Effector CD4-positive, alpha-beta T cell (primary cell): Measurements from ENCODE around the gene PARK7.

Experiments
- DNase-seq: peaks from one replicate; pipeline ENCODE4 v3.0.0-alpha.2; 2020

PARK7 gene

GRCh38 chr1:7985851-7986612, 24.5 kb downstream of the PARK7 start:
- DNase-seq: no peak

GRCh38 chr1:7987528-7987927, 26.0 kb downstream of the PARK7 start:
- DNase-seq: no peak

- no peak for DNase-seq
Measured at GRCh38 chr1:7988576-7988975, 27.1 kb downstream of the PARK7 start.

GRCh38 chr1:7989762-7990428, 28.4 kb downstream of the PARK7 start:
- no peak for DNase-seq

DNA sequence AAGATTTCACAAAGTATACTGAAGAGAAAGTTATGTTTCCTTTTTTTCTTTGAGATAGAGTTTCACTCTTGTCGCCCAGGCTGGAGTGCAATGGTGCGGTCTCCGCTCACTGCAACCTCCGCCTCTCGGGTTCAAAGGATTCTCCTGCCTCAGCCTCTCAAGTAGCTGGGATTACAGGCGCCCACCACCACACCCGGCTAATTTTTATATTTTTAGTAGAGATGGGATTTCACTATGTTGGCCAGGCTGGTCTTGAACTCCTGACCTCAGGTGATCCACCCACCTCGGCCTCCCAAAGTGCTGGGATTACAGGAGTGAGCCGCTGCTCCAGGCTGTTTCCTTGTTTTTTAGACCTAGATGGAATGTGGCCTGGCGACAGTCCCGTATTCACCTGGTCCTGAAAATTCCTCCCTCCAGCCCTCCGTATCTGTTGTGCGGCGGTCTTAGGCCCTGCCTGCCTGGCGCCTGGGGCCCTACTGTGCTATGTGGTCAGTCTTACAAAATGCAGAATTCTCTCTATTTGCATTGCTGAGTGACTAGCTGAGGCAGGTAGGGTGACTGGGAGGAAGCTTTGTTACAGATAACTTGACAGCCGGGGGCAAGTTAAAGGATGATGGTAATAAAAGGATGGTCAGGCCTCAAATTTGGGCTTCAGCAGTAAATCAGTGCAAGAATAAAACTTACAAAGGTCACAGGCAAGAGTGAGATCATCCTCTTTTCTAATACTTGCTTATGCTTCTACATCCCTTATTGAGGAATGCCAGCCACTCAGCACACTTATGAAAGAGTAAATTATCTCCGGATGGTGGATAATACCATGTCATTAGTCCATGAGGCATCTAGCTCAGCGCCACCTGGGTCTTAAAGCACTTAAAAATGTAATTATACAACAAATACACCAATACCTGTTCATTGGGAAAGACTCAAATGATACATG, 30.3 kb downstream of the PARK7 start:
- no peak for DNase-seq

DNA sequence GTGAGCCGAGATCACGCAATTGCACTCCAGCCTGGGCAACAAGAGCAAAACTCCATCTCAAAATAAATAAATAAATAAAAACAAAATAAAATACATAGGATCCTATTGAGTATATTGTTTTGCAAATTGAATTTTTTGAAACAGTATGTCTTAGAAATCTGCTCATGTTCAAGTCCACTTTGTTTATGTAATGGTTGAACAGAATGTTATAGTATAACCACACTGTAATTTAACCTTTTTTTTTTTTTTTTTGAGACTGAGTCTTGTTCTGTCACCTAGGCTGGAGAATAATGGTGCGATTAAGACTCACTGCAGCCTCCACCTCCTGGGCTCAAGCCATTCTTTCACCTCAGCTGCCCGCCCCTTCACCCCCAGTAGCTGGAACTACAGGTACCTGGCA, 31.4 kb downstream of the PARK7 start:
- no peak for DNase-seq

DNA sequence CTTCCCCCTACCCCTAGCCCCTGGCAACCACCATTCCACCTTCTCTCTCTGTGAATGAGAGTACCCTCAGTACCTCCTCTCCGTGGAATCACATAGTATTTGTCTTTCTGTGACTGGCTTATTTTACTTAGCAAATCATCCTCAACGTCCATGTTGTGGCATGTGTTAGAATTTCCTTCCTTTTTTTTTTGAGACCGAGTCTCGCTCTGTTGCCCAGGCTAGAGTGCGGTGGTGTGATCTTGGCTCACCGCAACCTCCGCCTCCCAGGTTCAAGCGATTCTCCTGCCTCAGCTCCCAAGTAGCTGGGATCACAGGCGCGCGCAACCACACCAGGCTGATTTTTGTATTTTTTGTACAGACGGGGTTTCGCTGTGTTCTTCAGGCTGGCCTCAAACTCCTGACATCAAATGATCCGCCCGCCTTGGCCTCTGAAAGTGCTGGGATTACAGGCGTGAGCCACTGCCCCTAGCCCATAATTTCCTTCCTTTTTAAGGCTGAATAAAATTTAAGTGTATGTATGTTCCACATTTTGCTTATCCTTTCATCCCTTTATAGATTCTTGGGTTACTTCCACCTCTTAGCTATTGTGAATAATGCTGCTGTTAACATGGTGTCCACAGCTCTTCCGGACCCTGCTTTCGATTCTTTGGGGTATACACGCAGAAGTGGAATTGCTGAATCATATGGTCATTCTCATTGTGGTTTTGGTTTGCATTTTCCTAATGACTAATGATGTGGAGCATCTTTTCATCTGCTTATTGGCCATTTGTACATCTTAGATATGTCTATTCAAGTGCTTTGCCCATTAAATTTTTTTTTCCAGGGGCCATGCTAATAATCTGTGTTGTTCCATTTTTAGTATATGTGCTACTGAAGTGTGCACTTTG, 32.3 kb downstream of the PARK7 start:
- no peak for DNase-seq

DNA sequence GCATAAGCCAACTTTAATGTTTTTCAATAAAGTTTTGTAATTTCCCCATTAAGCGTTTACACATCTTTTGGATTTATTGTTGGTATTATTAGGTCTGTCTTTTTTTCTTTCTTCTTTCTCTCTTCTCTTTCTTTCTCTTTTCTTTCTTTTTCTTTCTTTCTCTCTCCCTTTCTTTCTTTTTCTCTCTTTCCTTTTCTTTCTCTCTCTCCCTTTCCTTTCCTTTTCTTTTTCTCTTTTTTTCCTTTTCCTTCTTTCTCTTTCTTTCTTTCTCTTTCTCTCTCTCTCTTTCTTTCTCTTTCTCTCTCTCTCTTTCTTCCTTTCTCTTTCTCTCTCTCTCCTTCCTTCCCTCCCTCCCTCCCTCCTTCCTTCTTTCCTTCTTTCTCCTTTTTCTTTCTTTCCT, 33.3 kb downstream of the PARK7 start:
- DNase-seq: no peak

DNA sequence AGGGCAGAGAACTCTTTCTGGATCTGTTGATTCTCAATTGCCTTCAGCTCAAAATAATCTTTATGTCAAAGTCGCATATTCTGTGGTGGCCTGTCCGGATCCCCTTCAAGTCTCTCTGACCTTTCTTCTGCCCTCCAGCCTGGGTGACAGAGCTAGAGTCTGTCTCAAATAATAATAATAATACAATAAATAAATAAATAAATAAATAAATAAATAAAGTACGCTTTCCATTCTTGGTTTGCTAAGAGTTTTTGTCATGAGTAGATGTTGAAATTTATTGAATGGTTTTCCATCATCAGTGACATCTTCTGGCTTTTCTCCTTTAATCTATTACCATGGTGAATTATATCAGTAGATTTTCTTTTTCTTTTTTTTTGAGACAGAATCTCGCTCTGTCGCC, 33.9 kb downstream of the PARK7 start:
- no peak for DNase-seq

DNA sequence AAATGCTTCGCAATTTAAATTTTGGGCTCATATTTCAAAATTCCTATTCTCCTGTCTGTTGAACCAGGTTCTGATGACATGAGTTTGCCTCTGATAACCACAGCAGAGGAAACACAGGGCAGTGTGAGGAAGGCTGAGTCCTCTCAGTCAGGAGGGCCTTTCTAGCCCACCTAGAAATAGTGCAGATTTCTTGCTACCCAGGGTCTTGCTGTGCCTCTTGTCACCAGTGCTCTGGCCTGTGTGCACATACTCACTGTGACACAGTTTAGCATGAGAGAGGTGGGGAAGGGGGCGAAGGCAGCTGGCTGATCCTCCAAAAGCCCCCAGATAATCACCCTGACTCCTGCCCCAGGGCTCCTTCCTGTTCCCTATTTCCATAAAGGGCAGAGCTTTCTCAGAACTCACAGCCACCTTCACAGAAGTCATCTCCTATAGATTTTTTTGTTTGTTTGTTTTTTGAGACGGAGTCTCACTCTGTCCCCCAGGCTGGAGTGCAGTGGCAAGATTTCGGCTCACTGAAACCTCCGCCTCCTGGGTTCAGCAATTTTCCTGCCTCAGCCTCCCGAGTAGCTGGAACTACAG, 40.9 kb downstream of the PARK7 start:
- DNase-seq: no peak

- no peak for DNase-seq
Measured at GRCh38 chr1:8002921-8003320, 41.4 kb downstream of the PARK7 start.

DNA sequence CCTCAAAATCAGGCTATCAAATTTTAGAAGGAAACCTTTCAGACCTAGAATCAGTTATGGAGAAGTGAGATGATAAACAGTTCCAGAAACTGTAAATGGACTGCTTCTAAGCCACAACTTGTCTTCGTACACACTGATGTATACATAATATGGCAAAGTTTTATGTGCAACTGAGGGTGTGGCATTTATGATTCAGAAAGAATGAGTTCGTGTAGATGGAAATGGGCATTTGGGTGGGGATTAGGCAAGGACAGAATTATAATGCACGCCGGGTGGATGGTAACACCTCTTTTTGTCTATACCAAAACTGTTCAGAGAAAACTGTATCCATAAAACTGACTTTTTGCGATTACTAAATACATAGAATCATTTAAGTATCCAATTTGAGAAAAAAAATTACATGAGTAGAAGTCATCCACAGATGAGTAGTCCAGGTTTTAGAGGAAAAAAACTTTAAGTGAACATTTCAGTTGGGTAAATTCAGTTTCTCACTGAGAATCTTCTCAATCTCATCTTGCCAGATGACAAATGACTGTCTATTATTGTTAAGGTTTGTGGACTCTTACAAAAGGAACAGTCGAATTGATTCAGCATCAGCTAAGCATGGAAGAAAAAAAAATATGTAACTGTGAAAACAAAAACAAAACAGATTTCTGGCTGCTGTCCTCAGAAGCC, 42.1 kb downstream of the PARK7 start:
- no peak for DNase-seq

GRCh38 chr1:8004113-8004802, 42.7 kb downstream of the PARK7 start:
- DNase-seq: no peak

GRCh38 chr1:8004803-8005573, 43.5 kb downstream of the PARK7 start:
- no peak for DNase-seq

GRCh38 chr1:8006037-8006963, 44.8 kb downstream of the PARK7 start:
- DNase-seq: no peak

DNA sequence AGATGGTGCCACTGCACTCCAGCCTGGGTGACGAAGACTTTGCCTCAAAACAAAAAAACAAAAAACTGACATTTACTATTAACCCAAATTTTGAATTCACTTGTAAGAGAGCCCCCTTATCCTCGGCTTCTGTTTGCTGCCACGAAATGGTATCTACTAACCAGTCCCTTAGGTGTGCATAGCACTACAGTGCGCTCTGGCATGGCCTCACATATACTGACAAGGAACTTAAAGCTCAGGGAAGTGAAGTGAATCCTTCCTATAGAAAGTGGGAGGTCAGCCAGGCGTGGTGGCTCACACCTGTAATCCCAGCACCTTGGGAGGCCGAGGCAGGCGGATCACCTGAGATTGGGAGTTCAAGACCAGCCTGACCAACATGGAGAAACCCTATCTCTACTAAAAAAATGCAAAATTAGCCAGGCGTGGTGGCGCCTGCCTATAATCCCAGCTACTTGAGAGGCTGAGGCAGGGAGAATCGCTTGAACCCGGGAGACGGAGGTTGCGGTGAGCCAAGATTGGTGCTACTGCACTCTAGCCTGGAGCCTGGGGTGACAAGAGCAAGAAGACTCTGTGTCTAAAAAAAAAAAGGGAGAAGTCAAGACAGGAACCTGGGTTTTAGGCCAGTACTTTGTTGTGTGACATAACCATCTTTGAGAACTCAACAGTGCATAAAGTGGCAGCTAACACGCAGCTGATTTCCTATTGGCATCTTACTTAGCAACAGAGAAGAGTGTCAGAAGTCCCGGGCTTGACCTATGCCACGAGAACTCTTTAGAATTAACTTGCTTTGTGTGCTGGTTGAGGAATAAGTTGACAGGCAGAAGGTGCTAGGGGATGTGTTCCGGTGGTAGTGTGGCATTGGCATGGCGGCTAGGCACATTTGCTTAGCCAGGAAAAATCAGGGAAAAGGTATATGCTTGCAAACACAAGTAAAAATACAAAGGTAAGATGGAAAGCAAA, 47.8 kb downstream of the PARK7 start:
- no peak for DNase-seq

DNA sequence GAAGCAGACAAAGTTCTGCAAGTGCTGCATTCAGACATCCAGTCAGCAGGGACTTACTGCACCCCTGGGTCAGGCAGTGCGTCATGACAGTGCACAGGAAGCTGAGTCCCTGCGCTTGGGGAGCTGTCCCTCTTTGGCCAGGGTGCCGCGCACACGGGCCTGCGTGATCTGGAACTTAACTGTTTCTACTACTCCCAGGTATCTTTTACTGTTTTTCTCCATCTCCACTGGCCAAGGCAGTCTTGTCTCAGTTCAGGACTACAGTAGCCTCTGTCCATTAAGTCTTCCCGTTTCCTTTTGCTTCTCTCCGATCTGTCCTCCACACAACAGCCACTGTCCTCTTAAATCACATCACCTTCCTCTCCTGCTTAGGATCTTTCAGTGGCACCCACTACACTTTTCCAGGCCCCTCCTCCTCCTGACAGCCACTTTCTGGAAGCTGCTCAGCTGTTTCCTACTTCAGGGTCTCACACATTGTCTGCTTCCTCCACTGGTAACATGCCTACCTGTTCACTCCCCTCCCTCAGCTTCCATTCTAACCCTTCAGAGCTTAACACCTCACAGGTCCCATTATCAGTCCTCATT, 48.7 kb downstream of the PARK7 start:
- no peak for DNase-seq
